Fibroblast of skin of scalp (primary cell): ENCODE measurements around the gene UPK3B. TPM values are rescaled to one million over a fixed set of nuclear protein-coding genes. Genes with fewer than 3 reads are reported as not detected.
"Not testable (repeated sequence)": the region's sequence is repeated elsewhere in the genome, so short reads cannot be mapped to it uniquely, and the experiment has no call there.

Experiments used
- DNase-seq: peaks from one replicate; pipeline ENCODE4 v3.0.0-alpha.2; 2013
- polyA plus RNA-seq, 2 experiments: library from polyadenylated mRNA; unstranded; fragments of 120-200 nt; gene quantifications; one replicate each; pipeline ENCODE4 v1.2.1, GENCODE V29; 2013; ENCODE audit not compliant: insufficient read length in 2 of 2

Gene UPK3B
- not detected for polyA plus RNA-seq (2013, experiment 1 of 2; ENCODE audit: insufficient read length)
- not detected for polyA plus RNA-seq (2013, experiment 2 of 2; ENCODE audit: insufficient read length)

DNA sequence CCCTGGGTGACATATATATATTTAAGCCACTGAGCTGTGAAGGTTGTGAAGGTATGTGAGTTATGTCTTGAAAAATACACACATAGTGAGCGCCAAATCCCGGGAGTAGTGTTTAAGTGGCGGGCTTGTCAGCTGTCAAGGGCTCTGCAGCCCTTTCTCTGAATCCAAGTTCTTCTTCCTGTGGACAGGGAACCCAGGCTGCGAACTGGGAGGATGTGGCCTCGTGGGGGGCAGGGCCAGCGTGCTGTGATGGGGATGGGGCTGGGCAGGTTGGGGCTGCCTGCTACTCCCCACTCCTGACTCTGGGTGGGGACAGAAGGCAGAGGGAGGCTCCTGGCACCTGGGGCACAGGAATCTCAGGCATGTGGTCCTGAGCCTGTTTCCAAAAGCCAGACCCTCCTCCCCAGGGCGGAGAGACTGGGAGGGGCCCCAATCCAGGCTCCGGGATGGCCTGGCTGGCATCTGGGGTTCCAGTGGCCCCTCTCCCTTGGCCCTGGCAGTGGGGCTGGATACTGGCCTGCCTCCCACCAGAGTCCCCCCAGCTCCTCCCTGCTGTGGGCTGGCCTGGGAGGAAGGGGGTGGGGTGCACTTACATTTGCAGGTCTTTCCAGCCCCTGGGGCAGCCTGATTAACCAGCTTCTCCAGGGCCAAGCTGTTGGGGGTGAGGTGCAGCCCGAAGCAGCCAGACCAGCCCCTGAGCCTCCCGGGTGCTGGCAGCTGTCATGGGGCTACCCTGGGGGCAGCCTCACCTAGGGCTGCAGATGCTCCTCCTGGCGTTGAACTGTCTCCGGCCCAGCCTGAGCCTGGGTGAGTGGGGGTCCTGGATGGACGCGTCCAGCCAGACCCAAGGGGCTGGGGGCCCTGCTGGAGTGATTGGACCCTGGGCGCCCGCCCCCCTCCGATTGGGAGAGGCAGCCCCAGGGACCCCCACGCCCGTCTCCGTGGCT lies at the start of gene UPK3B:
Gene UPK3B (plus strand): TSS at position 622 of the 947 bp plus-strand sequence. CDS start 101 bp downstream, at position 723.
- peak; percentile 18 for DNase-seq

GRCh38 chr7:76460767-76461166 lies 49.6 kb upstream of the UPK3B start:
- not testable (repeated sequence) for DNase-seq

DNA sequence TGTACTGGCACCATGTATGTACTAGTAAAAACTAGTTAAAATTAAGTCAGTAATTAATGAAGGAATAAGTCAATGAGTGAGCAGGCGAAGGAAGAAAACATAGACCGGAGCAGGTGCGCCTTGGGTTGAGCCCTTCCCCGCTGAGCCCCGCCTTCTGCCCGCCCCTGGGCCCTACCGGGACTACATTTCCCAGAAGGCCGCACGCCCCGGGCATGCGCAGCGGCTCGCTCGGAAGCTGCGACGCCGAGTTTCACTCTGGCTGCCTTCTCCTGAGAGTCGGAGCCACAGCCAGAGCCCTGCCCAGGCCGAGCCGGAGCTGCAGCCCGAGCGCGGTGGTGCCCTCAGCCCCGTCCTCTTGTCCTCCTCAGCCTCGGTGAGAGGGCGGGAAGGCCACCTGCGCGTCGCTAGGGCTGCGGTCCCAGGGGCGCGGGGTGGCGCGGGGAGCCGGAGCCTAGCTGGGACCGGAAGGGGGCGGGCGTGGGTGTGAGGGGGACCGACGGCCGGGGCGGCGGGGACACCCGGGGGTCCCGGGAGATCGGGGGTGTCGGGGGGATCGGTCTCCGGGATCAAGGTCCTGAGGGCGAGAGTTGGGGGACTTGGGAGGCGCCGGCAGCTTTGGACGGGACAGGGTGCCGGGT lies 48.8 kb upstream of the UPK3B start, which contains the start of gene DTX2:
Gene DTX2 (plus strand): TSS at position 246 of the 638 bp plus-strand sequence. CDS start 18,801 bp downstream, outside the sequence.
- DNase-seq = not testable (repeated sequence)

DNA sequence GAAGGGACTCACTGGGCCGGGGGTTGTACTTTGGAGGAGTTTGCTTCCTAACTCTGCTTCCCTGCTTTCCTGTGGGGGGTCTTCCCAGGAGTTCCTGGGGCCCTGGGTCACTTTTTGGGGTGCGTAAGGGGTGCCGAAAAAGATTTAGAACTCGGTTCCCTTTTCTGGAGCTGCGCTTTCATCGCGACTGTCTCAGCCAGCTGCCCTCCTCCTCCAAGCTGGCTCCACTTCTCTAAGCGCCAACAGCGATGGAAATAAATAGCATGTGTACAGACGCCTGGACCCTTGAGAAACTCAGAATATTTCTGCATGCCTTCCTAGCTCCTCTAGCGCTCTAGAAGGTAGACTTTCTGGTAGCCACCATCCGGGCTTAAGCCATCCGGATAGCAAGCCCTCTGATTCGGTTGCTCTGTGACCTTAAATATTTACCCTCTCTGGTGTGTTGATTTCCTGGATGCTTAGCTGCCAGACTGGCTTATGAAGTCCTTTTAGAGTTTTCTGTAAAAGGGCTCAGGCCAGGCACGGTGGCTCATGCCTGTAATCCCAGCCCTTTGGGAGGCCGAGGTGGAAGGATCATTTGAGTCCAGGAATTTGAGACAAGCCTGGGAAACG lies 48.0 kb upstream of the UPK3B start:
- not testable (repeated sequence) for DNase-seq

DNA sequence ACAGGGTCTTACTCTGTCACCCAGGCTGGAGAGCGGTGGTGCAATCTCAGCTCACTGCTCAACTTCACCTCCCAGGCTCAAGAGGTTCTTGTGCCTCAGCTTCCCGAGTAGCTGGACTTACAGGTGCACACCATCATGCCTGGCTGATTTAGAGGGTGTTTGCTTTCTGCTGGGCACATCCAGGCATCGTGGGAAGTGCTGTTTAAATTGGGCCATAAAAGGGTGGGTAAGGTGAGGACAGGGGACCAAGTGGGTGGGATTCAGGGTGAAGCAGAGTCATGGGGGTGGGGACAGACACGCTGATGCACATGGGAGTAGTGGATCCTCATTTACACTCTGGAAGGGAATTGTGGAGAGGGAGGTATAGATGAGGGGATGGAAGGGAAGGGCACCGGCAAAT lies 45.4 kb upstream of the UPK3B start:
- DNase-seq = not testable (repeated sequence)

- not testable (repeated sequence) for DNase-seq
These were observed 44.4 kb upstream of the UPK3B start for GRCh38 chr7:76465950-76466349.

GRCh38 chr7:76467743-76468404 lies 42.5 kb upstream of the UPK3B start:
- not testable (repeated sequence) for DNase-seq

- not testable (repeated sequence) for DNase-seq
These were observed 38.7 kb upstream of the UPK3B start for GRCh38 chr7:76471556-76472221.

DNA sequence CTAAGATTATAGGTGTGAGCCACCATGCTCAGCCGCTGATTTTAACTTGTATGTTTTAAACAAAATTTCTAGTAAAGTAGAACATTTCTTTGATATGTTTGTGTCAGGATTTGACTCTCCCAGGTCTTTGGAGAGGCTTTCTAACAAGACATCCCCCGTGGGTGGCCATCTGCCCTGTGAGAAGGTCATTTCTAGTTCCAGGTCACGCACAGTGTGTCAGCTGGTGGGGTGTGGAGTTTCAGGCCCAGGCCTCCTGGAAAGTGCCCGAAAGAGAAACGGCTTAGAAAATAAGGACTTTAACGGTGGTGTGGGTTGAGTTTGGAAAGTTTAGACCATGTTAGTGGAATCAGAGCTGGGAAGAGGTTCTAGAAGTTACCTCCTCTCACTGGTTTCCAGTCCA lies 37.3 kb upstream of the UPK3B start:
- DNase-seq = not testable (repeated sequence)

GRCh38 chr7:76476280-76476679 lies 34.1 kb upstream of the UPK3B start:
- DNase-seq = not testable (repeated sequence)

GRCh38 chr7:76476742-76477474 lies 33.4 kb upstream of the UPK3B start:
- DNase-seq = not testable (repeated sequence)

DNA sequence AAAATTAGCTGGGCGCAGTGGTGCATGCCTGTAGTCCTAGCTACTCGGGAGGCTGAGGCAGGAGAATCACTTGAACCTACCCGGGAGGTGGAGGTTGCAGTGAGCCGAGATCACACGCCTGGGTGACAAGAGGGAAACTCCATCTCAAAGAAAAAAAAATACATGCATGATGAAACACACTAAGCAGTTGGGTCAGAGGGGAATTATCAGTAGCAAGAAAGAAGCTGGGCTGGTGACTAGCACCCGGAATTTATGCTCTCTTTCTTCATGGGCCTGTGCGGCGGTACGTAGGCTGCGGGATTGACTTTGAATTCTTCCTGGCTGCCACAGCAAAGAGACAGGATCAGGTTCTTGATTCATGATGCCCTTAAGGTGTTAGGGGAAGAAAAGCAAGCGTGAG lies 30.7 kb upstream of the UPK3B start:
- not testable (repeated sequence) for DNase-seq

GRCh38 chr7:76480403-76481253 lies 29.7 kb upstream of the UPK3B start:
- not testable (repeated sequence) for DNase-seq

DNA sequence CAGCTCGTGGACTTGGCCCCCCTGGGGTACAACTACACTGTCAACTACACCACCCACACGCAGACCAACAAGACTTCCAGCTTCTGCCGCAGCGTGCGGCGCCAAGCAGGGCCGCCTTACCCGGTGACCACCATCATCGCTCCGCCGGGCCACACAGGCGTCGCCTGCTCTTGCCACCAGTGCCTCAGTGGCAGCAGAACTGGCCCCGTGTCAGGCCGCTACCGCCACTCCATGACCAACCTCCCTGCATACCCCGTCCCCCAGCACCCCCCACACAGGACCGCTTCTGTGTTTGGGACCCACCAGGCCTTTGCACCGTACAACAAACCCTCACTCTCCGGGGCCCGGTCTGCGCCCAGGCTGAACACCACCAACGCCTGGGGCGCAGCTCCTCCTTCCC lies 27.7 kb upstream of the UPK3B start:
- not testable (repeated sequence) for DNase-seq

GRCh38 chr7:76483081-76483480 lies 27.3 kb upstream of the UPK3B start:
- DNase-seq = not testable (repeated sequence)

DNA sequence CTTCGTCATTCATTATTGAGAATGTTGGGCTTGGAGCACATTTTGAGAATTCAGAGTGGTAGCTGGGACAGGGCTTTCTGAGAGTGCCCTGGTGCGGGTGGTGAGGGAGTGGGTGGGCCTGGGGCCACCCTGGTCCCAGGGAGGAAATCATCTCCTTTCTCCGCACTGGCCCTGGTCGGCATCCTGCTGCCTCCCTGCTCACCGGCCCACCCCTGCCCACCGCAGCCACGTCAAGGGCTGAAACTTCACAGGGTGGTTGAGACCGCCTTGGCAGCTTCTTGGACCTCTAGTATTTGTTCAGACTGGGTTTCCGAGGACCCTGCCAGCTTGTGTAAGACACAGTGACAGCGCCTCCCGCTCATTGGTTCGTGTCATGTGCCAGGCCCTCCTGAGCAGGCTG lies 25.9 kb upstream of the UPK3B start:
- not testable (repeated sequence) for DNase-seq

DNA sequence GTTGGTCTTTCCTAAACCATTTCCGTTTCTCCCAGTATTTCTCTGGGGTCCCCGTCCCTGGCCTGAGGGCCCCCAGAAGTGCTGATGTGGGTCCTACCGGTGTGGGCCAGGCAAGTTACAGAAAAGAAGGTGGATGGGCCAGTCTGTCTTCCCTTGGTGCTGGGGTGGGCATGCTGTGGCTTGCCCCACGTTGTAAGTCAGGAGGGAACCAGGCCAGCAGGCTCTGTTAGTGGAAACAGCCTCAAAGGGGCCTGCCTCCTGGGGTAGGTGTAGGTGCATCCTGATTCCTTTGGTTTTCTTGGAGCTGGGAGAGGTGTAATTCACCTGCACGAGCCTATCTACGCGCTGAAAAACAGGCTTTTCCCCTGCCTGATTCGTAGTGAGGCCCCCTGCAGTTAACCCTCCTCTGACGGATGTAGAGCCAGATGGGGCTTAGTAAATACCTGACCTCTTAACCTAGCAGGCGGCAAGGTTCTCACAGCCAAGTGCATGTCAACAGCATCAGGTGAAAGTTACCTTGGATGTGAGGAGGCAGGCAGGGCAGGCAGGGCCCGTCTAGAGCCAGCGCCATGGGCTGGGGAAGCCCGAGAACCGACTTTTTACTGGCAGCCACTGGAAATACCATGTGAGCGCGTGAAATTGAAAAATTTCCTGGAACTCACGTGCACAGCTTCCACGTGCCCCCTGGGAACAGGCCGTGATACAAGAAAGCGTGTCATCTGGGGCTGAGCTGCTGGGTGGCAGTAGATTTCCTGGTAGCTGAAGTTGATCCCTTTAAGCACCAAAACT lies 24.3 kb upstream of the UPK3B start:
- not testable (repeated sequence) for DNase-seq

GRCh38 chr7:76486618-76487017 lies 23.7 kb upstream of the UPK3B start:
- not testable (repeated sequence) for DNase-seq

DNA sequence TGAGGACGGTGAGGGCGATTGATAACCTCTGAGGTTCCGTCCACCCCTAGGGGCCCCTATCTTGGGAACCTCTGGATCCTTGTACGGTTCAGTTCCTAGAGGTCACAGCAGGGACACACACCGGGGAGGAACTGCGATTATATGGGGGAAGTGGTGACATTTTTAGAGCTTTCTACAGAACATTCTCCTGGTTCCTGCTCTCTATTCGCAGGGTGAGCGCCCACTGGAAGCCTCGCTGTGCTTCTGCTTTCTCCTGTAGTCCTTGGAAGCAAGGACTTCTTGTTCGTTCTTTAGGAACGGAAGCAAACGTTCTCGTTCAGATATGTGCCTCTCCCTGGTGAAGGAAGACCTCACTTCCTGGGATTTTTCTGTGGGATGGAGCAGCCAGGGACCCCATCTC lies 22.4 kb upstream of the UPK3B start:
- DNase-seq = not testable (repeated sequence)
